Measurements from ENCODE around the gene MIOX.

MIOX gene

GRCh38 chr22:50498322-50498890 is 11.7 kb downstream of the MIOX start:
- no peak for DNase-seq

- no peak for DNase-seq
These were observed 13.8 kb downstream of the MIOX start for GRCh38 chr22:50500452-50500851.

GRCh38 chr22:50502096-50502495 is 15.4 kb downstream of the MIOX start:
- no peak for DNase-seq

GRCh38 chr22:50502628-50503474 is 16.2 kb downstream of the MIOX start:
- DNase-seq, result no peak

GRCh38 chr22:50503475-50504145 is 17.0 kb downstream of the MIOX start:
- DNase-seq, result no peak

- no peak for DNase-seq
These were observed 17.9 kb downstream of the MIOX start for GRCh38 chr22:50504369-50505211.

GRCh38 chr22:50505276-50505775 is 18.7 kb downstream of the MIOX start:
- DNase-seq, result no peak

GRCh38 chr22:50505776-50506610 is 19.3 kb downstream of the MIOX start:
- DNase-seq, result no peak

- peak; percentile 49 for DNase-seq
These were observed 20.2 kb downstream of the MIOX start for GRCh38 chr22:50506611-50507420.

- no peak for DNase-seq
These were observed 20.8 kb downstream of the MIOX start, which contains the start of gene LMF2 for GRCh38 chr22:50507421-50507990. LMF2 (minus strand) TSS chr22:50507702; CDS start chr22:50507675, 27 bp downstream.

- peak; percentile 52 for DNase-seq
These were observed 21.6 kb downstream of the MIOX start, which contains the start of gene NCAPH2 for GRCh38 chr22:50507991-50508884. NCAPH2 (plus strand) TSS chr22:50508224; CDS start chr22:50508338, 114 bp downstream.

- DNase-seq, result no peak
These were observed 22.2 kb downstream of the MIOX start for GRCh38 chr22:50508897-50509296.

GRCh38 chr22:50513175-50513574 is 26.5 kb downstream of the MIOX start:
- no peak for DNase-seq

GRCh38 chr22:50516068-50516467 is 29.4 kb downstream of the MIOX start:
- no peak for DNase-seq

GRCh38 chr22:50516891-50517290 is 30.2 kb downstream of the MIOX start:
- no peak for DNase-seq

GRCh38 chr22:50517495-50518260 is 31.0 kb downstream of the MIOX start:
- DNase-seq, result no peak

GRCh38 chr22:50518606-50519005 is 31.9 kb downstream of the MIOX start:
- DNase-seq, result no peak

GRCh38 chr22:50519151-50519550 is 32.5 kb downstream of the MIOX start:
- no peak for DNase-seq
